Activated T-helper 17 cell treated with anti-CD3 and anti-CD28 coated beads, Interleukin-2, amount 50 U/mL, for 72 hours (primary cell): Measurements from ENCODE around the gene KCNIP3. TPM values are rescaled to one million over a fixed set of nuclear protein-coding genes. Genes with fewer than 3 reads are reported as not detected.
"Not testable (repeated sequence)": the region's sequence is repeated elsewhere in the genome, so short reads cannot be mapped to it uniquely, and the experiment has no call there.

ENCODE experiments used
- ATAC-seq: fragments of 150-1000 bp; cut with Tn5 transposase; replicated peaks from 2 replicates; pipeline ENCODE4 v1.10.0; 2021; ENCODE audit warnings: mild to moderate bottlenecking, moderate library complexity
- H3K27ac Mint-ChIP-seq: one replicate; pipeline ENCODE4 v1.8.0; 2022; ENCODE audit warnings: mixed read lengths
- H3K27me3 Mint-ChIP-seq: one replicate; pipeline ENCODE4 v1.8.0; 2022; ENCODE audit warnings: mixed read lengths
- H3K36me3 Mint-ChIP-seq: one replicate; pipeline ENCODE4 v1.8.0; 2022; ENCODE audit warnings: low read depth, mild to moderate bottlenecking, mixed read lengths
- H3K4me1 Mint-ChIP-seq: one replicate; pipeline ENCODE4 v1.8.0; 2022; ENCODE audit warnings: mixed read lengths
- H3K4me3 Mint-ChIP-seq: one replicate; pipeline ENCODE4 v1.8.0; 2022; ENCODE audit warnings: mild to moderate bottlenecking, mixed read lengths
- H3K9me3 Mint-ChIP-seq: one replicate; pipeline ENCODE4 v1.8.0; 2022; ENCODE audit warnings: mixed read lengths
- total RNA-seq, 2 donors: library from RNA; stranded (reverse); gene quantifications; one replicate each; pipeline ENCODE4 v1.2.3, GENCODE V29; 2022

KCNIP3 gene
- total RNA-seq, 2 donors from 2014 or later: not detected

GRCh38 chr2:95354925-95355324 lies 57.8 kb downstream of the KCNIP3 start:
- Mint-ChIP-seq H3K4me1 (no peaks in the 10 kb centered on the region), H3K9me3 (no peaks in the 10 kb centered on the region), H3K36me3 (no peaks in the 10 kb centered on the region), H3K27ac (no peak overlapping the region), H3K4me3 (no peak overlapping the region), H3K27me3 (peaks cover 10% of the 10 kb centered on the region)
- ATAC-seq: no peak

GRCh38 chr2:95355486-95355885 lies 58.3 kb downstream of the KCNIP3 start:
- H3K27ac Mint-ChIP-seq, ATAC-seq, H3K4me3 Mint-ChIP-seq, H3K9me3 Mint-ChIP-seq, H3K4me1 Mint-ChIP-seq, H3K36me3 Mint-ChIP-seq: not testable (repeated sequence)
- peaks cover 10% of the 10 kb centered on the region for H3K27me3 Mint-ChIP-seq

- H3K36me3 Mint-ChIP-seq: no peaks in the 10 kb centered on the region
Measured at GRCh38 chr2:95356821-95357700, 59.9 kb downstream of the KCNIP3 start.

GRCh38 chr2:95357717-95358280 lies 60.7 kb downstream of the KCNIP3 start:
- H3K27me3 Mint-ChIP-seq: peaks cover 10% of the 10 kb centered on the region
- H3K4me1 Mint-ChIP-seq: no peaks in the 10 kb centered on the region
- no peak overlapping the region for H3K4me3 Mint-ChIP-seq
- no peak overlapping the region for H3K27ac Mint-ChIP-seq
- no peak for ATAC-seq
- H3K36me3 Mint-ChIP-seq: no peaks in the 10 kb centered on the region
- no peaks in the 10 kb centered on the region for H3K9me3 Mint-ChIP-seq

More at GRCh38 chr2:95356821-95357700, 59.9 kb downstream of the KCNIP3 start:
- Mint-ChIP-seq H3K27me3 (peaks cover 10% of the 10 kb centered on the region), H3K27ac (no peak overlapping the region), H3K9me3 (no peaks in the 10 kb centered on the region), H3K4me1 (no peaks in the 10 kb centered on the region), H3K4me3 (no peak overlapping the region)
- no peak for ATAC-seq

- Mint-ChIP-seq H3K27me3 (peaks cover 15% of the 10 kb centered on the region), H3K27ac (no peak overlapping the region), H3K36me3 (no peaks in the 10 kb centered on the region), H3K4me3 (no peak overlapping the region), H3K9me3 (no peaks in the 10 kb centered on the region), H3K4me1 (no peaks in the 10 kb centered on the region)
- ATAC-seq: no peak
Measured at GRCh38 chr2:95359031-95359430, 61.9 kb downstream of the KCNIP3 start.

GRCh38 chr2:95359501-95359930 lies 62.4 kb downstream of the KCNIP3 start:
- no peaks in the 10 kb centered on the region for H3K9me3 Mint-ChIP-seq
- H3K4me3 Mint-ChIP-seq: no peak overlapping the region
- H3K4me1 Mint-ChIP-seq: no peaks in the 10 kb centered on the region
- ATAC-seq: no peak
- no peak overlapping the region for H3K27ac Mint-ChIP-seq
- H3K36me3 Mint-ChIP-seq: no peaks in the 10 kb centered on the region
- peaks cover 15% of the 10 kb centered on the region for H3K27me3 Mint-ChIP-seq

GRCh38 chr2:95361216-95361980 lies 64.3 kb downstream of the KCNIP3 start:
- Mint-ChIP-seq H3K4me3 (no peak overlapping the region), H3K9me3 (no peaks in the 10 kb centered on the region), H3K36me3 (no peaks in the 10 kb centered on the region), H3K4me1 (no peaks in the 10 kb centered on the region), H3K27me3 (peaks cover 15% of the 10 kb centered on the region), H3K27ac (no peak overlapping the region)
- no peak for ATAC-seq

- Mint-ChIP-seq H3K4me3 (no peak overlapping the region), H3K9me3 (no peaks in the 10 kb centered on the region), H3K4me1 (no peaks in the 10 kb centered on the region), H3K27me3 (peaks cover 15% of the 10 kb centered on the region), H3K36me3 (no peaks in the 10 kb centered on the region), H3K27ac (no peak overlapping the region)
- no peak for ATAC-seq
Measured at GRCh38 chr2:95362486-95362885, 65.3 kb downstream of the KCNIP3 start.

- no peak for ATAC-seq
- Mint-ChIP-seq H3K4me1 (no peaks in the 10 kb centered on the region), H3K36me3 (no peaks in the 10 kb centered on the region), H3K4me3 (no peak overlapping the region), H3K27ac (no peak overlapping the region), H3K27me3 (peaks cover 24% of the 10 kb centered on the region), H3K9me3 (no peaks in the 10 kb centered on the region)
Measured at GRCh38 chr2:95366514-95366913, 69.4 kb downstream of the KCNIP3 start.

- Mint-ChIP-seq H3K27me3 (peaks cover 25% of the 10 kb centered on the region), H3K4me1 (peaks cover 4% of the 10 kb centered on the region), H3K36me3 (no peaks in the 10 kb centered on the region), H3K27ac (no peak overlapping the region), H3K4me3 (no peak overlapping the region), H3K9me3 (no peaks in the 10 kb centered on the region)
- ATAC-seq: no peak
Measured at GRCh38 chr2:95372216-95372829, 75.2 kb downstream of the KCNIP3 start.

GRCh38 chr2:95372845-95373244 lies 75.7 kb downstream of the KCNIP3 start:
- Mint-ChIP-seq H3K27ac (no peak overlapping the region), H3K36me3 (no peaks in the 10 kb centered on the region), H3K4me3 (no peak overlapping the region), H3K4me1 (peaks cover 4% of the 10 kb centered on the region), H3K9me3 (no peaks in the 10 kb centered on the region), H3K27me3 (peaks cover 25% of the 10 kb centered on the region)
- ATAC-seq: no peak

- no peak overlapping the region for H3K27ac Mint-ChIP-seq
- ATAC-seq: no peak
- H3K36me3 Mint-ChIP-seq: no peaks in the 10 kb centered on the region
- H3K4me3 Mint-ChIP-seq: no peak overlapping the region
- H3K4me1 Mint-ChIP-seq: peaks cover 4% of the 10 kb centered on the region
- H3K9me3 Mint-ChIP-seq: no peaks in the 10 kb centered on the region
- H3K27me3 Mint-ChIP-seq: peaks cover 18% of the 10 kb centered on the region
Measured at GRCh38 chr2:95374029-95374428, 76.9 kb downstream of the KCNIP3 start.

- Mint-ChIP-seq H3K9me3 (no peaks in the 10 kb centered on the region), H3K4me1 (peaks cover 4% of the 10 kb centered on the region), H3K27ac (no peak overlapping the region), H3K36me3 (no peaks in the 10 kb centered on the region), H3K4me3 (no peak overlapping the region), H3K27me3 (peaks cover 19% of the 10 kb centered on the region)
- no peak for ATAC-seq
Measured at GRCh38 chr2:95374451-95374920, 77.3 kb downstream of the KCNIP3 start.

- Mint-ChIP-seq H3K27ac (no peak overlapping the region), H3K27me3 (peaks cover 25% of the 10 kb centered on the region), H3K9me3 (no peaks in the 10 kb centered on the region), H3K36me3 (no peaks in the 10 kb centered on the region), H3K4me1 (peaks cover 4% of the 10 kb centered on the region), H3K4me3 (no peak overlapping the region)
- no peak for ATAC-seq
Measured at GRCh38 chr2:95374921-95375471, 77.8 kb downstream of the KCNIP3 start.
